ENCODE data around the gene SUPT3H. TPM values are rescaled to one million over a fixed set of nuclear protein-coding genes. Genes with fewer than 3 reads are reported as not detected.

SUPT3H gene
- total RNA-seq, 6 experiments from 2014 or later, result 5.6 to 8.2 (median 6.5) TPM

- no peak overlapping the region for H3K27ac Mint-ChIP-seq
- H3K4me1 Mint-ChIP-seq (ENCODE audit: low read depth), result peaks cover 21% of the 10 kb centered on the region
- H3K4me3 Mint-ChIP-seq, result no peak overlapping the region
- TF ChIP-seq, protein P1, sequence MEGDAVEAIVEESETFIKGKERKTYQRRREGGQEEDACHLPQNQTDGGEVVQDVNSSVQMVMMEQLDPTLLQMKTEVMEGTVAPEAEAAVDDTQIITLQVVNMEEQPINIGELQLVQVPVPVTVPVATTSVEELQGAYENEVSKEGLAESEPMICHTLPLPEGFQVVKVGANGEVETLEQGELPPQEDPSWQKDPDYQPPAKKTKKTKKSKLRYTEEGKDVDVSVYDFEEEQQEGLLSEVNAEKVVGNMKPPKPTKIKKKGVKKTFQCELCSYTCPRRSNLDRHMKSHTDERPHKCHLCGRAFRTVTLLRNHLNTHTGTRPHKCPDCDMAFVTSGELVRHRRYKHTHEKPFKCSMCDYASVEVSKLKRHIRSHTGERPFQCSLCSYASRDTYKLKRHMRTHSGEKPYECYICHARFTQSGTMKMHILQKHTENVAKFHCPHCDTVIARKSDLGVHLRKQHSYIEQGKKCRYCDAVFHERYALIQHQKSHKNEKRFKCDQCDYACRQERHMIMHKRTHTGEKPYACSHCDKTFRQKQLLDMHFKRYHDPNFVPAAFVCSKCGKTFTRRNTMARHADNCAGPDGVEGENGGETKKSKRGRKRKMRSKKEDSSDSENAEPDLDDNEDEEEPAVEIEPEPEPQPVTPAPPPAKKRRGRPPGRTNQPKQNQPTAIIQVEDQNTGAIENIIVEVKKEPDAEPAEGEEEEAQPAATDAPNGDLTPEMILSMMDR (IDR thresholded peaks at IDR 0.05), result no peak
- DNase-seq, result no peak
- H3K9me3 Mint-ChIP-seq, result peaks cover 27% of the 10 kb centered on the region
- peaks cover 2% of the 10 kb centered on the region; the same call in 1 of the 2 replicates for H3K27me3 Mint-ChIP-seq (ENCODE audit: insufficient read depth)
- H3K36me3 Mint-ChIP-seq (ENCODE audit: low read depth), result peaks cover 29% of the 10 kb centered on the region
Measured at GRCh38 chr6:44969446-44970185, 408.1 kb downstream of the SUPT3H start.

- DNase-seq, result peak; percentile 2
- TF ChIP-seq, protein P1 (IDR thresholded peaks at IDR 0.05), result no peak
- H3K4me3 Mint-ChIP-seq, result no peak overlapping the region
- no peak overlapping the region for H3K27ac Mint-ChIP-seq
- peaks cover 2% of the 10 kb centered on the region; the same call in 1 of the 2 replicates for H3K27me3 Mint-ChIP-seq (ENCODE audit: insufficient read depth)
- peaks cover 12% of the 10 kb centered on the region for H3K36me3 Mint-ChIP-seq (ENCODE audit: low read depth)
- peaks cover 13% of the 10 kb centered on the region for H3K9me3 Mint-ChIP-seq
- peaks cover 21% of the 10 kb centered on the region for H3K4me1 Mint-ChIP-seq (ENCODE audit: low read depth)
Measured at GRCh38 chr6:44967481-44967880, 410.3 kb downstream of the SUPT3H start.

GRCh38 chr6:44966449-44967092 is 411.2 kb downstream of the SUPT3H start:
- peaks cover 21% of the 10 kb centered on the region for H3K4me1 Mint-ChIP-seq (ENCODE audit: low read depth)
- TF ChIP-seq, protein P1 (IDR thresholded peaks at IDR 0.05), result no peak
- peaks cover 4% of the 10 kb centered on the region for H3K36me3 Mint-ChIP-seq (ENCODE audit: low read depth)
- 0 out of 2 replicates have a peak overlapping the region, but pooled peaks have one; percentile 34 for H3K27ac Mint-ChIP-seq
- no peaks in the 10 kb centered on the region; the same call in 1 of the 2 replicates for H3K27me3 Mint-ChIP-seq (ENCODE audit: insufficient read depth)
- DNase-seq, result peak; percentile 64
- peaks cover 4% of the 10 kb centered on the region for H3K9me3 Mint-ChIP-seq
- no peak overlapping the region for H3K4me3 Mint-ChIP-seq

GRCh38 chr6:44965708-44966107 is 412.0 kb downstream of the SUPT3H start:
- Mint-ChIP-seq H3K9me3 (no peaks in the 10 kb centered on the region), H3K36me3 (ENCODE audit: low read depth) (no peaks in the 10 kb centered on the region), H3K27ac (no peak overlapping the region), H3K4me1 (ENCODE audit: low read depth) (peaks cover 26% of the 10 kb centered on the region), H3K4me3 (no peak overlapping the region), H3K27me3 (ENCODE audit: insufficient read depth) (no peaks in the 10 kb centered on the region; the same call in 1 of the 2 replicates)
- TF ChIP-seq, protein P1 (IDR thresholded peaks at IDR 0.05), result no peak
- DNase-seq, result no peak

DNA sequence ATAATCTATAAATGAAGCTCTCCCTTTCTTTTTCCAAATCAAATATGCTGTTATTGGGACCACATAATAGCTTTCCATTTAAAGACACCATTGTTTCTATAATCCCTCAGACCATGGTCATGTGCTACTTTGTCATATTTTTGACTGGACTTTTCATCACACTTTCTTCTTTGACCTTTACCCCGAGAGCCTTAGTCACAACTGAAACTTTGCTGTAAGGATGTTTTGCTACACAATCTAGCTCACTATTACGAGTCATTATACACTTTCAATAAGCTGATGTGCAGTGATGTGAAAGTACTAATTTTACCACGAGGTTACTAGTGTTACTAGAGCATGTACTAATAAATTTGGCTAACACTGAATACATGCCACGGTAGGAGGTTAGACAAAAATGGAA is 416.8 kb downstream of the SUPT3H start:
- no peaks in the 10 kb centered on the region for H3K27me3 Mint-ChIP-seq (ENCODE audit: insufficient read depth)
- peak; percentile 16 for DNase-seq
- no peaks in the 10 kb centered on the region for H3K9me3 Mint-ChIP-seq
- TF ChIP-seq, protein P1 (IDR thresholded peaks at IDR 0.05), result no peak
- no peak overlapping the region for H3K27ac Mint-ChIP-seq
- peaks cover 17% of the 10 kb centered on the region for H3K4me1 Mint-ChIP-seq (ENCODE audit: low read depth)
- no peak overlapping the region for H3K4me3 Mint-ChIP-seq
- no peaks in the 10 kb centered on the region for H3K36me3 Mint-ChIP-seq (ENCODE audit: low read depth)
